H7 (cell line): ENCODE data around the gene EHD1. TPM values are rescaled to one million over a fixed set of nuclear protein-coding genes. Genes with fewer than 3 reads are reported as not detected.
"Not testable (repeated sequence)": the region's sequence is repeated elsewhere in the genome, so short reads cannot be mapped to it uniquely, and the experiment has no call there.

Experiments used
- DNase-seq: peaks from one replicate; pipeline ENCODE4 v3.0.0; 2012
- H3K27me3 ChIP-seq: 2 replicates; pipeline ENCODE4 v1.6.0; 2011; ENCODE audit warnings: mild to moderate bottlenecking, low read length; ENCODE audit not compliant: control insufficient read depth, insufficient read depth
- H3K36me3 ChIP-seq: replicated peaks from 2 replicates; pipeline ENCODE4 v1.5.1; 2011; ENCODE audit warnings: low read length; ENCODE audit not compliant: control insufficient read depth, insufficient read depth
- H3K4me3 ChIP-seq: 2 replicates; pipeline ENCODE4 v1.5.1; 2011; ENCODE audit warnings: low read depth, mild to moderate bottlenecking, control low read depth, low read length, moderate library complexity; ENCODE audit not compliant: insufficient read depth
- total RNA-seq: library from RNA; depleted of rRNA; stranded (reverse); fragments of >200 nt; shearing (Covaris generic); gene quantifications from 2 replicates; pipeline ENCODE4 v1.2.3, GENCODE V29; 2014

The EHD1 gene
- total RNA-seq, 1 experiment from 2014 or later = 30.2 TPM

DNA sequence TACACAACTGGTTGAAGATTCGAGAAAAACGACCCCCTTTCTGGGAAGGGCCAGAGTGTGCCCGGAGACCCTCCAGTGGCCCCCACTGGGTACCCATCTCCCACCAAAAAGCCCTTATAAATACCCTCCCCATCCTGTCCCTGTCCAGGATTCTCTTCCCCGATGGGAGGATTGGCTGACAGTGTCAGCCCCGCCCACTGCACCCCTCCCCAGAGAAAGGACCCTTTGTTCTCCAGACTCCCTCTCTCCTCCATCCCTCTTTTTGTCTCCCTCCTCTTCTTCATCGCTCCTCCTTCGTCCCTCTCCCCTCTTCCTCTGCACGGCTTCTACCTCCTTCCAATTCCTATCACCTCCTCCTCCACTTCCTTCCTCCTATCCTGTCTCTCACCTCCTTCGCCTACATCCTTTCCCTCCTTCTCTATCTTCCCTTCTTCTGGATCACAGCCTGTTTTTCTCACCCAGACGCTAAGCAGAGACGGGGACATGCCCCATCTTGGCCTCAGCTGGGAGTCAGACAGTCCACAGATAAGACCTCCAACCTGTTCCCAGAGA is 54.8 kb downstream of the EHD1 start:
- no peak for DNase-seq
- Histone ChIP-seq H3K27me3 (no peaks in the 10 kb centered on the region), H3K36me3 (peaks cover 1% of the 10 kb centered on the region; the same call in 1 of the 2 replicates), H3K4me3 (no peak overlapping the region)

DNA sequence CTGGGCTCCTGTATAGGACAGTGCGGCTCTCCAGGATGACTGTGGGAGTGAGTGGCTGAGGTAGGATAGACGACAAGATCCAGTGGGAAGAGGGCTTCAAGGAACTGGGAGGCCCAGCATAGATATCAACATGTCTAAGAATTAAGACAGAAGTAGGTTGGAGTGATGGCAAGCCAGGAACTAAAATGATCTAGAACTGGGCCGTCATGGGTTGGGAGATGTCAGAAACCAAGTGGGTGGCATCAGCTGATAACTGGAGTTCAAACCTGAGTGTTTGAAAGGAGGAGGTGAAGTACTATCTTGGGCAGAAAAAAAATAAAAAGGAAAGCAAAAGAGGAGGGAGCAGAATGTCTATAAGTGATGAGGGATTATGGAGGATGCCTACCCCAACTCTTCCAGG is 60.9 kb downstream of the EHD1 start:
- Histone ChIP-seq H3K36me3 (no peaks in the 10 kb centered on the region), H3K4me3 (no peak overlapping the region), H3K27me3 (no peaks in the 10 kb centered on the region)
- no peak for DNase-seq

GRCh38 chr11:64815433-64815832 is 63.0 kb downstream of the EHD1 start:
- not testable (repeated sequence) for H3K4me3 ChIP-seq, H3K27me3 ChIP-seq, DNase-seq, H3K36me3 ChIP-seq

DNA sequence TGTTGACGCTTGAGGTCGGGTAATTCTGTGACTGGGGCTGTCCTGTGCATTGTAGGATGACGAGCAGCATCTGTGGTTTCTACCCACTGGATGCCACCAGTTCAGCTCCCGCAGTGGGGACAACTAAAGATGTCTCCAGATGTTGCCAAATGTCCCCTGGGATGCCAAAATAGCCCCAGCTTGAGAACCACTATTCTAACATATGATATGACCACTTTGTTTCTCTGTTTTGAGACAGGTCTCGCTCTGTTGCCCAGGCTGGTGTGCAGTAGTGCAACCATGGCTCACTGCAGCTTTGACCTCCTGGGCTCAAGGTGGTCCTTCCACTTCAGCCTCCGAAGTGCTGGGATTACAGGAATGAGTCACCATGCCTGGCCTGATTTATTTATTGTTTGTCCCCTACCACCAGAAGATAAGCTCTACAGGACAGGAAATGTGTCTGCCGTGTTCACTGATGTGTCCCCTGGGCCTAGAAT is 63.7 kb downstream of the EHD1 start:
- H3K27me3 ChIP-seq = no peaks in the 10 kb centered on the region
- no peak for DNase-seq
- no peaks in the 10 kb centered on the region for H3K36me3 ChIP-seq
- H3K4me3 ChIP-seq = no peak overlapping the region

DNA sequence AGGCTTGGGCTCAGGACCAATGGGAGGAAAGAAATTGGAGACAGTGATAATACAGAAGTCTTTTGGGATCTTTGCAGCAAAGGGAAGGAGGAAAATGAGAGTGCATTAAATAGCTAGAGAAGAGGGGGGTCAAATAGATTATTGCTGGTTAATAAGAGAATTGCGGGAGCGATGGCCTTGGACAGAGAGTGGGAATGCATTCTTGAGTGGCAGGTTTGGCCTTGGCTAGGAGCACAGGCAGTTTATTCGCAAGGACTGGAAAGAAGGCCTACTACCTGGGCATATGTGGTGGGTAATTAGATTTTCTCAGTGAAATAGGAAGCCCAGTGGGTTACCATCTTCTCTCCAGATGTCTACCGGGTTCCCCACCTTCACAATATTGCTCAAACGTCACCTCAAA is 64.6 kb downstream of the EHD1 start:
- Histone ChIP-seq H3K36me3 (no peaks in the 10 kb centered on the region), H3K4me3 (no peak overlapping the region), H3K27me3 (no peaks in the 10 kb centered on the region)
- DNase-seq = no peak

DNA sequence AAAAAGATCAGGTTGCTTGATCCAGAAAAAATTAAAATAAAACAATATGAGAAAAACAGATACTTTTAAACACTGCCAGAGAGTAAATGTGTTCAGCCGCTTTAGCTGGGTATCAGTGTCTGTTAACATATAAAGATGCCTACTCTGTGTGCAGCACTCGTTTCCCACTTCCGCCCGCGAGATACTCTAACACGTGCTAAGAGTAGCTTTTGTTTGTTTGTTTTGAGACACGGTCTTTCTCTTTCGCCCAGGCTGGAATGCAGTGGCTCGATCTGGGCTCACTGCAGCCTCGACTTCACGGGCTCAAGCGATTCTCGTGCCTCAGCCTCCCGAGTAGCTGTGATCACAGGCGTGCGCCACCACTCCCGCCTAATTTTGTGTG is 67.5 kb downstream of the EHD1 start:
- Histone ChIP-seq H3K27me3 (no peaks in the 10 kb centered on the region), H3K36me3 (peaks cover 14% of the 10 kb centered on the region), H3K4me3 (peak overlapping the region; percentile 22)
- DNase-seq = no peak

- peaks cover 14% of the 10 kb centered on the region for H3K36me3 ChIP-seq
- peak; percentile 99 for DNase-seq
- H3K4me3 ChIP-seq = peak within 1 kb of the TSS; percentile 59
- no peaks in the 10 kb centered on the region for H3K27me3 ChIP-seq
Observed at GRCh38 chr11:64810271-64810890, 68.0 kb downstream of the EHD1 start, which contains the start of gene MEN1. Gene MEN1, minus strand, starts transcription at chr11:64810551. Its CDS starts 442 bp downstream, at chr11:64810109.

GRCh38 chr11:64809781-64810241 is 68.6 kb downstream of the EHD1 start:
- DNase-seq = peak; percentile 93
- H3K27me3 ChIP-seq = no peaks in the 10 kb centered on the region
- peaks cover 15% of the 10 kb centered on the region for H3K36me3 ChIP-seq
- H3K4me3 ChIP-seq = peak overlapping the region; percentile 59

DNA sequence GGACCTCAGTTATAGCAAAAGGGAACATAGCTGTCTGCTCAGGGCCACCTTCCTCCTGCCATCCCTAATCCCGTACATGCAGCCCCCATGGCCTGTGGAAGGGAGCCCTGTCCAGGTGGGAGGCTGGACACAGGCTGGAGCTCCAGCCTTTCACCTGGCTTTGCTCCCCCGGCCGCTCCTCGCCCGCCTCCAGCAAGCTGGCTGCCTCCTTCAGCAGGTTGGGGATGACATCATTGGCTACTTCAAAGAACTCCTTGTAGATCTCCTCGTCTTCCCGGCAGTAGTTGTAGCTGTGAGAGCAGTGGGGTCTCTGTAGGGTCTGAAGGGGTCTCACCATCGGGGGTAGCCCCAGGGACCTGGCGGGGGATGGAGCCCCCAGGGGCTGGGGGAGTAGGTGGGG is 72.9 kb downstream of the EHD1 start:
- Histone ChIP-seq H3K36me3 (peaks cover 15% of the 10 kb centered on the region), H3K27me3 (no peaks in the 10 kb centered on the region), H3K4me3 (no peak overlapping the region)
- DNase-seq = peak; percentile 37

DNA sequence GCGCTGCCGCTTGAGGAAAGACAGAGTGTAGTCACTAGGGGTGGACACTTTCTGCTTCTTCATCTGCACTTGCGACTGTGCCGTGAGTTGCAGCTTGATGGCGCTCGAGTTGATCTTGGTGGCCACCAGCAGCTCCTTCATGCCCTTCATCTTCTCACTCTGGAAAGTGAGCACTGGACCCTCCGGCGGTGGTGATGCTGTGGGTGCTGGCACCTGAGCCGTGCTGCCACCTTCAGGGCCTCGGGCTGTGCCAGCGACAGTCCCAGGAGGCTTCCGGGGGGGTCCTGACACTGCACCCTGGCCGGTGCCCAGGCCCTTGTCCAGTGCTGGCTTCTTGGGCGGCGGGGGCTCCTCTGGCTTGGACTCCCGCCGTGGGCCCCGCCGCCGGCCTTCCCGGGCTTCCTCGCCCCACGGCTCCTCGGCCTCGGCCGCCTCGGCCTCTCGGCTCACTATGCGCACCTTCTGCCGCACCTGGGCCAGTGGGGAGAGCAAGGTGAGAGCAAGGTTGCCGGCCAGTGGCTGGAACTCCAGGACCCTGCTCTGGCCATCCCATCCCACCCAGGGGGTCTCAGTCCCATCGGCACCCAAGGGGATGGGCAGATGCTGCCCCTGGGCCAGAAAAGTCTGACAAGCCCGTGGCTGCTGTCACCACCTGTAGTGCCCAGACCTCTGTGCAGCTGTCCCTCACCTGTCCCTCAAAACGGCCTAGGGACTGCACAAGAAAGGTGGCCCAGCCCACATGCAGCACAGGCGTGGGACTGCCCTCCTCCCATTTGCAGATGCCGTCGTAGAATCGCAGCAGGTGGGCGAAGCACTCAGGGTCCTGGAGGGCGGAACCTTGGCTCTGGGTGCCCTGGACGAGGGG is 73.8 kb downstream of the EHD1 start:
- Histone ChIP-seq H3K4me3 (no peak overlapping the region), H3K36me3 (peaks cover 15% of the 10 kb centered on the region), H3K27me3 (no peaks in the 10 kb centered on the region)
- DNase-seq = peak; percentile 72

DNA sequence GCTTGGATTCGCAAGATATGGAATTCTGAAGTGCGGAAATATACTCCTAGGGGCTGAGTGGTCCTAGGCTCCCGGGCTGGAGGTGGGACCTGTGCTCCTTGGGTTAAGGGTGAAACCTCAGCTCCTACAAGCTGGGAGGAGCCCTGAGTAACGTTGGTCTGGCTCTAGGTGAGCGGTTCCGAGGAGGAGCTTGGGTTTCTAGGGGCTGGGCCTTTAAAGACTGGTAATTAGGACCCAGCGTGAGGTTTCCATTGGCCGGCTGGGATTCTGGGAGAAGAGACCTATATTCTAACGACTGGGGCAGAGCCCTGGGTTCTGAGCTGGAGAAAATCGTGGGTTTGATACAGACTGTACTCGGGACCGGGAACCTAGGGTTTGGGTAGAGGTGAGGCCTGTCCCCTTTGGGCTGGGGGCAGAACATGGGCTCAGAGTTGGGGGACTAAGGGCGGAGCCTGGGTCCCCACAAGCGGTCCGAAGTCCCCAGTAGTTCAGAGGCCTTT is 74.5 kb downstream of the EHD1 start:
- DNase-seq = peak; percentile 86
- Histone ChIP-seq H3K27me3 (no peaks in the 10 kb centered on the region), H3K36me3 (peaks cover 17% of the 10 kb centered on the region)

DNA sequence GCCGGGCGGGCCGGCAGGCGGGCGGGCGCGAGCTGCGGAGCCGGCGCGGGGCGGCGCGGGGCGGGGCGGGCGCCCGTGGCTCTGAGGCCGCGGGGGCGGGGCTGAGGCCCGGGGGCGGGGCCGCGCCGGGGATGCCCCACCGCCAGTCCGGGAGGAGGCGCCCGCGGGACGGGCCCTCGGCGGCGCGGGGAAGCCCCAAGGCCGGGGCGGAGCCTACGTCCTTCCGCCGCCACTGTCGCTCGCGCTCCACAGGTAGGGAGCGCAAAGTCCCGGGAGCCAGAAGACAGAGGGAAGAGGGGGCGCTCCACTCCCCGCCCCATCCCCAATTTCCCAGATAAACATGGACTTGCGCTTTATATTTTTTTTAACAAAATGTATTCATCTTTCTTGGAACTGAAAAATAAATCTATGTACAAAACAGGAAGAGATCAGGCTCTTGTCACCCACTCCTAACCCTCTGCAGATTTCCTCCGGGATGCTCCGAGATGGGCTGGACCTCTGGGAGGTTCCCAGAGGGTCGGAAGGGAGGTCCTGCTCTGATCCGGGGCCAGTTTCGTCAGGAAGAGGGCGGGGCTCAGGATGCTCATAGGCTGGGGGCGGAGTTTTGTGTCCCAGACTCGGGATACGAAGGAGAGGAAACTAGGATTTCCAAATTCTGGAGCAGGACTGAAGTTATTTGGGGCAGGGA is 75.1 kb downstream of the EHD1 start, which contains the start of gene MAP4K2:
Gene MAP4K2 (minus strand): TSS at position 57 of the 688 bp plus-strand sequence. CDS start 65 bp downstream, outside the sequence.
- no peaks in the 10 kb centered on the region for H3K27me3 ChIP-seq
- H3K4me3 ChIP-seq = peak within 1 kb of the TSS; percentile 63
- peaks cover 17% of the 10 kb centered on the region for H3K36me3 ChIP-seq
- DNase-seq = peak; percentile 100

More for the DNA sequence above, 74.5 kb downstream of the EHD1 start:
- peak overlapping the region; percentile 63 for H3K4me3 ChIP-seq

- peak; percentile 68 for DNase-seq
- Histone ChIP-seq H3K27me3 (no peaks in the 10 kb centered on the region), H3K4me3 (peak overlapping the region; percentile 63), H3K36me3 (peaks cover 13% of the 10 kb centered on the region)
Observed at GRCh38 chr11:64802370-64803157, 75.9 kb downstream of the EHD1 start.
